Psoas muscle (tissue), 8 donors: ENCODE results near the gene OLFM4. TPM values are rescaled to one million over a fixed set of nuclear protein-coding genes. Genes with fewer than 3 reads are reported as not detected.
"Not testable (repeated sequence)": the region's sequence is repeated elsewhere in the genome, so short reads cannot be mapped to it uniquely, and the experiment has no call there.

Source experiments
- ATAC-seq, 4 donors: fragments of 200-7000 bp; cut with Tn5 transposase; one replicate each; pipeline ENCODE4 v1.9.1; 2020; ENCODE audit warnings: moderate library complexity in 3 of 4, mild to moderate bottlenecking in 2 of 4
- DNase-seq, 2 donors: peaks; one replicate each; pipeline ENCODE4 v3.0.0-alpha.2; 2020
- H3K27ac ChIP-seq: fragments of 200-600 bp; one replicate; pipeline ENCODE4 v1.8.0; 2022
- H3K27me3 ChIP-seq, 3 donors: fragments of 200-600 bp in 1 of 3; one replicate each; pipeline versions ENCODE4 v1.6.1 to v1.8.0; 2013 to 2022; ENCODE audit warnings: low read length in 2 of 3, mild to moderate bottlenecking in 2 of 3, moderate library complexity in 1 of 3; ENCODE audit not compliant: insufficient read depth in 3 of 3
- H3K36me3 ChIP-seq, 2 donors: fragments of 200-600 bp in 1 of 2; one replicate each; pipeline versions ENCODE4 v1.6.1 to v1.8.0; 2013 to 2022; ENCODE audit warnings: low read depth in 1 of 2, mild to moderate bottlenecking in 1 of 2, moderate library complexity in 1 of 2; ENCODE audit not compliant: insufficient read depth in 1 of 2
- H3K4me1 ChIP-seq: fragments of 200-600 bp; one replicate; pipeline ENCODE4 v1.8.0; 2022
- H3K4me3 ChIP-seq: fragments of 200-600 bp; one replicate; pipeline ENCODE4 v1.8.0; 2022; ENCODE audit warnings: mild to moderate bottlenecking
- H3K9me3 ChIP-seq: fragments of 200-600 bp; one replicate; pipeline ENCODE4 v1.8.0; 2022
- CTCF ChIP-seq: fragments of 200-600 bp; IDR thresholded peaks from one replicate; pipeline ENCODE4 v1.8.0; 2022; ENCODE audit warnings: antibody characterized with exemption
- WGBS, 3 donors: extraction: QIAGEN DNeasy Blood & Tissue Kit; methylation state at CpG; one replicate each; pipeline versions ENCODE4 v1.1.6 to v1.1.7; 2013; 5-methylcytosine and 5-hydroxymethylcytosine counted together
- intact Hi-C, 2 donors: fragments of 100-400 bp; cut with DNase I; formaldehyde crosslinking; loops; one replicate each; pipeline versions ENCODE4 v1.11.0 to v1.14.2; 2022
- polyA plus RNA-seq, 3 donors: library from polyadenylated mRNA; stranded (reverse); fragments of 200-250 nt; gene quantifications; one replicate each; pipeline ENCODE4 v1.2.3, GENCODE V29; 2013
- total RNA-seq, 4 donors: library from RNA; stranded (reverse); fragmentation: NEBNext Ultra II Directional in 2 of 4; extraction: Animal tissue kit (Norgen Biotek cat#: 25700) in 2 of 4; gene quantifications; one replicate each; pipeline versions ENCODE4 v1.2.1 to v1.2.4, GENCODE V29; 2021 to 2023
- donor health status: healthy with polysubstance abuse.
- donor health status: DM: no; HTN: no; CAD: no; lungs with moderate emphysema.
- donor health status: Bipolar disorder and iron deficiency.
- donor health status: healthy.
- donor health status: DM: yes; HTN: yes; CAD: no.
- donor health status: DM: no; HTN: no; CAD: no.
- donor health status: DM: no; HTN: no; CAD: no.
- donor health status: DM: yes; HTN: yes; CAD: no.

The OLFM4 gene
- total and polyA plus RNA-seq, 7 donors = 0.10 to 0.76 (median 0.29) TPM

GRCh38 chr13:53005626-53006025, 23.0 kb upstream of the OLFM4 start:
- H3K9me3 ChIP-seq = no peaks in the 10 kb centered on the region
- H3K4me1 ChIP-seq = no peaks in the 10 kb centered on the region
- DNase-seq (no peak), ATAC-seq (no peak)
- TF ChIP-seq CTCF = no peak
- intact Hi-C loops = no loop called here
- WGBS, 3 donors = 44 to 56% (median 46%) methylated on average over 12 of the region's 12 CpGs
- H3K27ac ChIP-seq = no peak overlapping the region
- H3K27me3 ChIP-seq = no peaks in the 10 kb centered on the region
- no peak overlapping the region for H3K4me3 ChIP-seq
- no peaks in the 10 kb centered on the region for H3K36me3 ChIP-seq

DNA sequence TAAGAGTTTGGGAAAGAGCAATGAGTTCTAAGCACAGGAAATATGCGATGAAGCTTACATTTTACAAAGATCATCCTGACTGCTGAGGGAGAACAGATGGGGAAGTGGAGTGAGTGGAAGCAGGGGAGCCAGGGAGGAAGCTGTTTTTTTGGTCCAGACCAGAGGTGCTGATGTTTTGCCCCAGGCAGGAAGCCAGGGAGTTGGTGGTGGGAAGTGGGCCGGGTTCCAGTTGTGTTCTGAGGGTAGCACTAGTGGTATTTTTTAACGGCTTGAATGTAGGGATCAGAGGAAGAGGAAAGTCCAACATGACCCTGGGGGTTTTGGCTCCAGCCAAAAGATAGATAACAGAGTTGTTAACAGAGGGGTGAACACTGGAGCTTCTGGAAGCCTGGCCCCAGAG, 20.7 kb upstream of the OLFM4 start:
- DNase-seq (no peak), ATAC-seq (no peak)
- no peak overlapping the region for H3K4me3 ChIP-seq
- H3K27me3 ChIP-seq = no peaks in the 10 kb centered on the region
- WGBS, 3 donors = 27 to 37% (median 32%) methylated on average over 3 of the region's 3 CpGs
- intact Hi-C loops = no loop called here
- no peaks in the 10 kb centered on the region for H3K9me3 ChIP-seq
- no peaks in the 10 kb centered on the region for H3K36me3 ChIP-seq
- TF ChIP-seq CTCF = no peak
- no peak overlapping the region for H3K27ac ChIP-seq
- no peaks in the 10 kb centered on the region for H3K4me1 ChIP-seq

- intact Hi-C loops = no loop called here
- ATAC-seq (no peak), DNase-seq (no peak)
- TF ChIP-seq CTCF = no peak
- Histone ChIP-seq H3K27ac (no peak overlapping the region), H3K27me3 (no peaks in the 10 kb centered on the region), H3K9me3 (no peaks in the 10 kb centered on the region), H3K4me1 (no peaks in the 10 kb centered on the region), H3K4me3 (no peak overlapping the region), H3K36me3 (no peaks in the 10 kb centered on the region)
- 75 to 83% (median 77%) methylated on average over 7 of the region's 7 CpGs for WGBS, 3 donors
Observed at GRCh38 chr13:53010374-53011105, 18.1 kb upstream of the OLFM4 start.

DNA sequence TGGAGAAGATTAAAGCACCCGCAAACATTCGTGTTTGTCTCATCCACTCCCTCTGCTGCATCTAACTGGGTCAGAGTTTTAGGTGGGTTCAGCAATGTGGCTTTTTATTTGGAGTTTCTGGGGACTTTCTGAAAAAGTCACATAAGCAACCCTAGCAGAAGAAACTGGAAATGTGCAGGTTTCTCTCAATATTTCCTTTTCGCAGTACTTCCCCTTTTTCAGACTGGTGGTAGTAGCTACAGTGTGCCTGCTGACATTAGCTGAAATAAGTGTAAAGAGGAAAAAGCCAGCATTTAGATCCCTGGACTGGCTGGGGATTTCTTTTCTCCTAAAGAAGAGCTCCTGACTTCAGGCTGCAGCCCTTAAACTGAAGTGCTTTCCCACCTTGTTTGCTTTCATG, 15.9 kb upstream of the OLFM4 start:
- H3K4me3 ChIP-seq = no peak overlapping the region
- no peaks in the 10 kb centered on the region for H3K36me3 ChIP-seq
- H3K27me3 ChIP-seq = no peaks in the 10 kb centered on the region
- H3K4me1 ChIP-seq = no peaks in the 10 kb centered on the region
- ATAC-seq = no peak
- no peak for DNase-seq
- 78 to 80% (median 78%) methylated on average over 3 of the region's 3 CpGs for WGBS, 3 donors
- H3K9me3 ChIP-seq = no peaks in the 10 kb centered on the region
- no peak for TF ChIP-seq CTCF
- H3K27ac ChIP-seq = no peak overlapping the region
- intact Hi-C loops = no loop called here

GRCh38 chr13:53013113-53013512, 15.5 kb upstream of the OLFM4 start:
- Histone ChIP-seq H3K27me3 (no peaks in the 10 kb centered on the region), H3K27ac (no peak overlapping the region), H3K4me3 (no peak overlapping the region), H3K9me3 (no peaks in the 10 kb centered on the region), H3K36me3 (no peaks in the 10 kb centered on the region), H3K4me1 (no peaks in the 10 kb centered on the region)
- ATAC-seq (no peak), DNase-seq (no peak)
- WGBS, 3 donors = 80 to 82% (median 81%) methylated on average over 5 of the region's 5 CpGs
- intact Hi-C loops = no loop called here
- TF ChIP-seq CTCF = no peak

- H3K27me3 ChIP-seq, H3K27ac ChIP-seq, H3K36me3 ChIP-seq, ATAC-seq, H3K4me1 ChIP-seq, intact Hi-C loops, DNase-seq, H3K4me3 ChIP-seq, H3K9me3 ChIP-seq: not testable (repeated sequence)
- 71 to 91% (median 80%) methylated on average over 3 of the region's 3 CpGs for WGBS, 3 donors
Observed at GRCh38 chr13:53014018-53014417, 14.6 kb upstream of the OLFM4 start.
